Pancreas (tissue), 10 donors: Measurements from ENCODE around the gene RBL1. TPM values are rescaled to one million over a fixed set of nuclear protein-coding genes. Genes with fewer than 3 reads are reported as not detected.
A peak's percentile ranks its signal among the peaks of the same experiment; 100 is the strongest.
"Not testable (repeated sequence)": the region's sequence is repeated elsewhere in the genome, so short reads cannot be mapped to it uniquely, and the experiment has no call there.

Source experiments
- ATAC-seq, 4 donors: fragments of 200-7000 bp; cut with Tn5 transposase; one replicate each; pipeline versions ENCODE4 v1.8.0 to v1.9.1; 2020; ENCODE audit warnings: mild to moderate bottlenecking in 4 of 4, moderate library complexity in 4 of 4
- DNase-seq, 6 donors: peaks; one replicate each; pipeline ENCODE4 v3.0.0-alpha.2; 2020
- FAIRE-seq: peaks from 2 replicates; lab custom pipeline; 2012; peaks lifted over from hg19 to GRCh38; lab: Jason Lieb, UNC
- H3K27ac ChIP-seq, 4 donors: fragments of 200-600 bp; sonication (generic); 1 replicate in 3 of 4; 2 replicates in 1 of 4; pipeline versions ENCODE4 v1.5.0 to v1.8.0; 2020
- H3K27me3 ChIP-seq, 4 donors: fragments of 200-600 bp; one replicate each; pipeline ENCODE4 v1.8.0; 2021
- H3K36me3 ChIP-seq, 3 donors: fragments of 200-600 bp; sonication (generic) in 1 of 3; one replicate each; pipeline versions ENCODE4 v1.5.0 to v1.8.0; 2020 to 2021
- H3K4me1 ChIP-seq, 3 donors: fragments of 200-600 bp; one replicate each; pipeline ENCODE4 v1.8.0; 2021
- H3K4me3 ChIP-seq, 4 donors: fragments of 200-600 bp; sonication (generic) in 2 of 4; one replicate each; pipeline versions ENCODE4 v1.5.0 to v1.8.0; 2020 to 2021
- H3K9me3 ChIP-seq, 4 donors: fragments of 200-600 bp; one replicate each; pipeline ENCODE4 v1.8.0; 2021
- CTCF ChIP-seq, 4 donors: fragments of 200-600 bp; sonication (generic) in 3 of 4; IDR thresholded peaks; one replicate each; pipeline versions ENCODE4 v1.5.0 to v1.8.0; 2021; ENCODE audit warnings: antibody characterized with exemption in 4 of 4
- WGBS, 2 donors: extraction: QIAGEN DNeasy Blood & Tissue Kit; methylation state at CpG; one replicate each; pipeline ENCODE4 v1.1.7; 2013; 5-methylcytosine and 5-hydroxymethylcytosine counted together
- intact Hi-C, 3 donors: fragments of 100-400 bp; cut with DNase I; formaldehyde crosslinking; loops; one replicate each; pipeline versions ENCODE4 v1.11.1 to v1.14.2; 2022
- polyA plus RNA-seq, 2 donors: library from polyadenylated mRNA; stranded (reverse); fragments of 200-250 nt; gene quantifications; one replicate each; pipeline ENCODE4 v1.2.3, GENCODE V29; 2013
- total RNA-seq, 6 donors: library from RNA; stranded (reverse); fragmentation: NEBNext Ultra II Directional in 4 of 6; extraction: Animal tissue kit (Norgen Biotek cat#: 25700) in 4 of 6; gene quantifications; one replicate each; pipeline versions ENCODE4 v1.2.1 to v1.2.4, GENCODE V29; 2021 to 2023
- donor health status: healthy with polysubstance abuse.
- donor health status: DM: no; HTN: no; CAD: no; lungs with moderate emphysema.
- donor health status: DM: no; HTN: no; CAD: no.
- donor health status: control.
- donor health status: control.
- donor health status: Bipolar disorder and iron deficiency.
- donor health status: DM: yes; HTN: yes; CAD: no.
- donor health status: DM: no; HTN: no; CAD: no.
- donor health status: DM: no; HTN: no; CAD: no.
- donor health status: DM: yes; HTN: yes; CAD: no.

RBL1 gene
- total and polyA plus RNA-seq, 8 donors = 1.1 to 4.3 (median 3.5) TPM

GRCh38 chr20:37020636-37021035 is 75.2 kb downstream of the RBL1 start:
- no peaks in the 10 kb centered on the region for H3K9me3 ChIP-seq
- TF ChIP-seq CTCF (IDR thresholded peaks at IDR 0.05) = no peak
- ATAC-seq (no peak), FAIRE-seq (no peak), DNase-seq (no peak)
- 75 to 84% methylated on average over 2 of the region's 2 CpGs for WGBS, 2 donors
- H3K36me3 ChIP-seq = peaks cover 0 to 13% (median 0%) of the 10 kb centered on the region in 3 donors
- intact Hi-C loops = no loop called here
- H3K27me3 ChIP-seq = no peaks in the 10 kb centered on the region
- no peak overlapping the region for H3K27ac ChIP-seq
- H3K4me3 ChIP-seq = no peak overlapping the region
- H3K4me1 ChIP-seq = no peaks in the 10 kb centered on the region

GRCh38 chr20:37012631-37013030 is 83.2 kb downstream of the RBL1 start:
- ATAC-seq, FAIRE-seq, H3K36me3 ChIP-seq, H3K27me3 ChIP-seq, H3K4me1 ChIP-seq, intact Hi-C loops, H3K9me3 ChIP-seq, H3K4me3 ChIP-seq, H3K27ac ChIP-seq: not testable (repeated sequence)
- peak in 1 of 6 donors; percentile 45 for DNase-seq
- 96% methylated on average over 19 to 28 of the region's 28 CpGs for WGBS, 2 donors

- intact Hi-C loops, FAIRE-seq: not testable (repeated sequence)
- WGBS, 2 donors = 97 to 99% methylated on average over 24 to 25 of the region's 25 CpGs
These were observed 83.9 kb downstream of the RBL1 start for GRCh38 chr20:37011858-37012257.

GRCh38 chr20:37011147-37011546 is 84.7 kb downstream of the RBL1 start:
- H3K4me3 ChIP-seq = no peak overlapping the region
- ATAC-seq (peak in 3 of 4 donors; percentile 52 to 72 (median 59)), FAIRE-seq (no peak), DNase-seq (no peak)
- peaks cover 0 to under 1% (median 0%) of the 10 kb centered on the region in 3 donors for H3K36me3 ChIP-seq
- intact Hi-C loops = no loop called here
- no peak for TF ChIP-seq CTCF (IDR thresholded peaks at IDR 0.05)
- no peak overlapping the region for H3K27ac ChIP-seq
- no peaks in the 10 kb centered on the region for H3K9me3 ChIP-seq
- no peaks in the 10 kb centered on the region for H3K4me1 ChIP-seq
- H3K27me3 ChIP-seq = no peaks in the 10 kb centered on the region

More at GRCh38 chr20:37011858-37012257, 83.9 kb downstream of the RBL1 start:
- H3K4me1 ChIP-seq, H3K36me3 ChIP-seq, H3K27me3 ChIP-seq, H3K9me3 ChIP-seq, H3K4me3 ChIP-seq, DNase-seq, H3K27ac ChIP-seq, ATAC-seq: not testable (repeated sequence)

- no peak overlapping the region for H3K4me3 ChIP-seq
- no peaks in the 10 kb centered on the region for H3K4me1 ChIP-seq
- intact Hi-C loops = no loop called here
- H3K36me3 ChIP-seq = peaks cover 0 to under 1% (median 0%) of the 10 kb centered on the region in 3 donors
- DNase-seq (no peak), ATAC-seq (peak in 2 of 4 donors; percentile 60 to 76), FAIRE-seq (no peak)
- no peaks in the 10 kb centered on the region for H3K27me3 ChIP-seq
- no peaks in the 10 kb centered on the region for H3K9me3 ChIP-seq
- no peak overlapping the region for H3K27ac ChIP-seq
- no peak for TF ChIP-seq CTCF (IDR thresholded peaks at IDR 0.05)
These were observed 87.7 kb downstream of the RBL1 start for GRCh38 chr20:37007898-37008649.

- H3K36me3 ChIP-seq, FAIRE-seq, intact Hi-C loops, DNase-seq, H3K27me3 ChIP-seq, H3K4me3 ChIP-seq, H3K4me1 ChIP-seq, H3K9me3 ChIP-seq: not testable (repeated sequence)
- WGBS, 2 donors = 92 to 95% methylated on average over 11 of the region's 11 CpGs
- peak in 2 of 4 donors; percentile 71 to 73 for ATAC-seq
- peak overlapping the region in 2 of 4 donors; percentile 17 to 20 for H3K27ac ChIP-seq
These were observed 90.5 kb downstream of the RBL1 start for GRCh38 chr20:37005062-37005942.

- DNase-seq, intact Hi-C loops, ATAC-seq, H3K27me3 ChIP-seq, H3K27ac ChIP-seq, H3K4me3 ChIP-seq, H3K9me3 ChIP-seq, H3K36me3 ChIP-seq, FAIRE-seq, H3K4me1 ChIP-seq: not testable (repeated sequence)
- 100% methylated on average over 1 of the region's 2 CpGs for WGBS, 2 donors
These were observed 94.2 kb downstream of the RBL1 start for GRCh38 chr20:37001634-37002033.

- H3K4me1 ChIP-seq, H3K4me3 ChIP-seq, H3K36me3 ChIP-seq, H3K27ac ChIP-seq, ATAC-seq, H3K27me3 ChIP-seq, FAIRE-seq, intact Hi-C loops, H3K9me3 ChIP-seq: not testable (repeated sequence)
- DNase-seq = peak in 1 of 6 donors; percentile 49
- WGBS, 2 donors = 90% methylated on average over 14 of the region's 26 CpGs; no CpG with 5 or more reads in 1 of the 2 donors
These were observed 95.6 kb downstream of the RBL1 start for GRCh38 chr20:37000171-37000570.
